ENCODE measurements around the gene C22orf39.

DNA sequence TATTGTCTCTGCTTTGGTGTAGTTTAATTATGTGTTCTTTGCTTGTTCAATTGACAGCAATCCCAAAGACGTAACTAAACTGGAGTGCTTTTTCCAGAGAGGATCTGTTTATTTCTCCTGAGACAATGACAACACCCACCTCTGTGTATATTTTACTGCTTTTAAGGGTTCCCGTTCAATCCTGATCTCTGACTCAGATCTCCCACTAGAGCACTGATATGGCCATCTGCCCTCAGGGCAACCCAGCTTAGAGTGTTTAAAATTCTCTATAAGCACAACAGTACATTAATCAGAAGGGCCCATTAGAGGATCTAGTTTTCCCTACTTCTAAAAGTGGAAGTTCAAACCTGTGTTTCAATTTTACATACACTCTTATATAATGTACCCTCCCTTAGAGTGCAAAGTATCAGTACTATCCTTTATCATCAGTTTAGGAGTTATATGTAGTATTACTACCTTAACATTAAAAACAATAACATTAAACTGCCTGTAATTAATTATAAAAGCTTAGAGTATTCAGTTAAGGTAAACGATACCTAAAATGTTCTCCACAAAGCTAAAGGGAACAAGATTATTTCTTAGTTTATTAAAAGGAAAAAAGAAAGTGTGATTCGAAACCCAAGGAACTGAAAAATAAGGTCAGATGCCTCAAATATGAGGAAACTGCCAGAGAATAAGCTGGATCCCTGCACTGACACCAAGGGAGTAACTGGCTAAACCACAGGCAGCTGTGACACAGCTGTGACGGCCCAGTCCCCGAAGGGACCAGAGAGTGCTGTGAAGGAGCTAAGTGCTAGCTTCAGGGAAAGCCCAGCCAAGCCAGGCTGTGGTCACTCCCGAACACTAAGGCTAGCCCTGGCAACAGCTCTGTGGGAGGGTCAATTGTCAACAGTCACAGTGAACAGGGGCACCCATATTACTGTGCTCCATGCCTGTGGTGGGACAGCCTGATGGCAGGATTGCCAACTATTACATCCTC is 16.3 kb upstream of the C22orf39 start:
- no peak for TF ChIP-seq SUZ12 (IDR thresholded peaks at IDR 0.05; ENCODE audit: extremely low read depth, insufficient read depth, insufficient read length)
- TF ChIP-seq ZNF274 (IDR thresholded peaks at IDR 0.05; ENCODE audit: low read depth, low read length) = no peak
- TF ChIP-seq YY1 (IDR thresholded peaks at IDR 0.05; ENCODE audit: insufficient read depth, insufficient read length) = no peak

Measured in NT2/D1 (cell line).